Superior temporal gyrus (tissue), 1 donor: ENCODE results near the gene APBB2.
"Not testable (repeated sequence)": the region's sequence is repeated elsewhere in the genome, so short reads cannot be mapped to it uniquely, and the experiment has no call there.

Experiments used
- DNase-seq: peaks from one replicate; pipeline ENCODE4 v3.0.0-alpha.2; 2016; ENCODE audit errors: extremely low spot score

APBB2 gene

DNA sequence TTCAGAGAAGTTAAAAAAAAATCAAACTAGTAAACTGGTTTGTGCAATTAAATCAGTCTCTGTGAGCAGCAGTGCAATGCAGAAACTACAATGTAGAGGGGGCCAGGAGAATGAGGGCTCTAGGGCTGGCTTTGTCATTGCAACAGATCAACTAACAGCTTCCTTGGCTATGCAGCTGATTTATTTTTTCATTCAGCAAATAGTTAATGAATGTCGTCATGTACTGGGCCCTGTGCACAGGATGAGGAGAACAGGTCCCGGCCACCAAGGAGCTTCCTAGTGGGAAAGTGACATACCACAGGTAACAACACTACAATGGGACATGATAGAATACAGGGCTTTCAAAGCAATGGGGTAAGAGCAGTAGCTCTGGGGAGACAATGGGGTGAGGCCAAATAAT lies 274.5 kb downstream of the APBB2 start:
- no peak for DNase-seq

- DNase-seq = no peak
These were observed 276.0 kb downstream of the APBB2 start for GRCh38 chr4:40938337-40938736.

- no peak for DNase-seq
These were observed 277.1 kb downstream of the APBB2 start for GRCh38 chr4:40937140-40937725.

DNA sequence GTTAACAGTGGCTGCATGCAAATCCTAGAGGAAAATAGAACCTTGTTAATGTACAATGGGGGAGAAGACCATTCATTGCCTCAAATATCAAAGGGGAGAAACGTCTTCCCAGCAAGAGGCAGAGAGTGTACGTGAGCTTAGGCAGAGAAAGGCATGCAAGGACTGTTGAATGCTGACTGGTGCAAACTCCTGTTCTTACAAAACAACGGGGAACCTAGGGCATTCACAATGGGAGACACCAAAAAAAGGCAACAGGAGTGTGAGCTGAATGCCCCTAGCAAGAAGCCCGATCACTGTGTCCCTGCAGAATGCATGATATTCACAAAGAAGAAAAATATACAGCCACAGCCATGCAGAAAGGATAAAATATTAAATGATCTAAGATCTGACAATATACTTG lies 279.7 kb downstream of the APBB2 start:
- DNase-seq = no peak

DNA sequence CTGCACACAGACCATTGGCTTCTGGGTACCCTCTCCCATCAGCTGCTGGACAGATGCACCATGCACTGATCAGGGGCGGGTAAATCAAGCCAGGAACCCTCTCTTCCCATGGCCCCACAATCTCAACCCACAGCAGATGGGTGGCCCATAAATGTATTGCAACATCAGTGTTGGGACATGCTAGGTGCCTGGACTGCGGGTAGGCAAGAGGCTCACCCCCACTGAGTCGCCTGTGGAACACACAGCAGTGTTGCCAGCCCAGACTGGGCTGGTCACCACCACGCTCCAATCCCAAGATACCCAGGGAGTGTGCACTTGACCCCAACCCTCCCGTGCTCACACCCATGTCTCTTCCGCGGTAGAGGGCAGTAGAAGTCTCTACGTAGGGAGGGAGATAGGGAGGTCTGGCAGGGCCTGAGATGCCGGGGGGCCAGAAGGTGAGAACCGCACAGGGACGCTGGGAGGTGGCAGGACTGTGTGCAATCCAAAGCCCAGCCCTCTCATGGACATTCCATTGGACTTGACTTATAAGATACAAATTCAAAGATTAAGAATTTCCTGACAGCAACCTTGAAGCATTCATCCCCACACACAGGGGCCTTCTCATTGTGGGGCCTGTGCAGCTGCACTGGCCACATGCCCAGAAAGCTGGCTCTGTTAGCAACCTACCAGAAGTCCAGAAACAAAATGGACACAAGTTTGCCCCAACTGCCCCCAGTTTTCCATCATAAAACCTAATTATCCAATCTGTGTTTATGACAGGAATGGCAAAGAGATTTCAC lies 280.9 kb downstream of the APBB2 start:
- DNase-seq = peak; percentile 91

DNA sequence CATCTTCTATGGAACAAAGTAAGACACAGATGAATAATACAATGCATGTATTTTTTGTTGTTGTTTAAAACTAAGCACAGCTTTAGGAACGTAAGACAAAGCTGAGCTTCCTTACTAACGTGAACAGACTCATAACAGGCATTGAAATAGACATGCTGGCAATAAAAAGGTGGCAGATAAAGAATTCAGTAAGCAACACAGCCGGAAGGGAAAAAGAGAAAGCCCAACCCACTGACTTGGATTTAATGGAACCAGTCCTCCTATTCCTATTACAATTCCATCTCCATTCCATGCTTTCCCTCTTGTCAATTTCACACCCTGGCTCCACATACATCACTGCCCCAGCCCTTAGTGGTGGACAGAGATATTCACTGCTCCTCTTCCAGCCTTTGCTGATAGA lies 282.5 kb downstream of the APBB2 start:
- DNase-seq = no peak

DNA sequence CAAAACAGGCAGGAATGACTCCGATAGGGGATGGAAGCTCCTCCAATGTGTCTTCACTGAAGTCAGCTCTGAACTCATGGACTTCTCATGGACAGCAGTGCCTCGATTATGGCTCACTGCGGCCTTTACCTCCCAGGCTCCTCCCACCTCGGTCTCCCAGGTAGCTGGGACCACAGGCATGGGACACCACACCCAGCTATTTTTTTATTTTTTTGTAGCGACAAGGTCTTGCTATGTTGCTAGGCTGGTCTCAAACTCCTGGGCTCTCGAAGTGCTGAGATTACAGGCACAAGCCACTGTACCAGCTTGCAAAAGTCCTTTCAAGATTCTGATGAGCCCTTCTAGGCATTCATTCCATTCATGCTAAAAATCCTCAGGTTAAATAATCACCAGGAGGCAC lies 283.1 kb downstream of the APBB2 start:
- no peak for DNase-seq

GRCh38 chr4:40927074-40927473 lies 287.3 kb downstream of the APBB2 start:
- DNase-seq = no peak

DNA sequence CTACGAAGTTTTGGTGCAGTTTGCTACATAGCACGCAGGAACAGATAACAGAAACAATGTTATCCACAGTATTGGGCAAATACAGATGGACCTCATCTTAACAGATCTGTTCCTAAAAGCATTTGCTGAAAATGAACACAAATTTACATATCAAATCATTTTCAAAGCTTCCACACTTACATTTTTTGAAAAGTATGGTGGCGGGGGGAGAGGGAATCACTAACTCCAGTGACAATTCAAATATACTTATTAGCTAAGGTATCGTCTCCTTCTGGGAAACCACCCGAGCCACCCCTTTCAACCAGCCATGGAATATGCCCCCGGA lies 289.6 kb downstream of the APBB2 start:
- no peak for DNase-seq

GRCh38 chr4:40924096-40924792 lies 290.1 kb downstream of the APBB2 start:
- peak; percentile 65 for DNase-seq

- peak; percentile 83 for DNase-seq
These were observed 290.8 kb downstream of the APBB2 start for GRCh38 chr4:40923316-40924095.

DNA sequence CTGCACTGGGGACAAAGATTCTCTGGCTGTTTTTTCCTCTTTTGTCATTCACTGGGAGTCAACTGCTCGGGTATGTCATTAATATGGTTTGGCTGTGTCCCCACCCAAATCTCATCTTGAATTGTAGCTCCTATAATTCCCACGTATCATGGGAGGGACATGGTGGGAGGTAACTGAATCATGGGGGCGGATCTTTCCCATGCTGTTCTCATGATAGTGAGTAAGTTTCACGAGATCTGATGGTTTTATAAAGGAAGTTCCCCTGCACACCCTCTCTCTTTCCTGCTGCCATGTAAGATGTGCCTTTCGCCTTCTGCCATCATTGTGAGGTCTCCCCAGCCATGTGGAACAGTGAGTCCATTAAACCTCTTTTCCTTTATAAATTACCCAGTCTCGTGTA lies 294.4 kb downstream of the APBB2 start:
- not testable (repeated sequence) for DNase-seq

- peak; percentile 54 for DNase-seq
These were observed 296.0 kb downstream of the APBB2 start for GRCh38 chr4:40918330-40918729.

GRCh38 chr4:40916880-40917279 lies 297.5 kb downstream of the APBB2 start:
- no peak for DNase-seq

GRCh38 chr4:40916218-40916555 lies 298.2 kb downstream of the APBB2 start:
- peak; percentile 53 for DNase-seq

DNA sequence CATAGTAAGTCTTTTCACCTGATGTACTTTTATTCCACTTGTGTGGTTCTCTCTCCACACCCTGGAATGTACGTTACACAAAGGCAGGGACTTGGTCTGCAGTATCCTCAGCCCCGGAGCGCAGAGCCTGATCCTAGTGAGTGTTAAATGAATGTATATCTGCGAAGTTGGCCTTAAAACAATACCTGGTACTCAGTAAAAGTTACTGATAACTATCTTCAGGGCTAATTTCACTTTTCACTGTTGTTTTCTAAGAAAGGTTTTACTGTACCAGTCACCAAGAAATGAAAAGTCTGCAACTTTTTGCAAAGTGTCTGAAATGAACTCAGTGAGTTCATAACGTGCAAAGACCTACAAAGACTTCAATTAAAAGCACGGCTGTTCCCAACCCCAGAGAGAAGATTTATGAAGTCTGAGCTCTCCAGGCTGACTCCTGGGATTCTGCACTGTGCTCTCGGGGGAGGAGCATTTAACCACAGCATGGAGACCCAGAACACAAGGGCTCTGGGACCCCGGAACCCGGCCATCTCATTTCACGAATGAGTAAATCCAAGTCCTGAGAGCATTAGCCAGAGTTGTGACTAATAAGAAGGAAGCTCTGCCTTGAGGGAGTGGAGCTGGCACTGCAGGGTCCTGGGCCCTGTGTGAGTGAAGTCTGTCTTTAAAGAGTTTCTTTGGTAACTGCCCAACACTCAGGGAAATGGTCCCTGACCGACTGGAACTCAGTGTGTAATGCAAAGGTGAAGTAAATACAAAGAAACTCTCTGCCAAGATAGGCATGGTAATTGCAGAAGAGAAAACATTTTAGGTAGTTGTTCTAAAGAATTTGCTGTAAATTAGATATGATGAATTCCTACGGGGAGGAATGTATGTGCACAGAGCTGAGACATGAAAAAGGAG lies 298.8 kb downstream of the APBB2 start:
- DNase-seq = no peak

DNA sequence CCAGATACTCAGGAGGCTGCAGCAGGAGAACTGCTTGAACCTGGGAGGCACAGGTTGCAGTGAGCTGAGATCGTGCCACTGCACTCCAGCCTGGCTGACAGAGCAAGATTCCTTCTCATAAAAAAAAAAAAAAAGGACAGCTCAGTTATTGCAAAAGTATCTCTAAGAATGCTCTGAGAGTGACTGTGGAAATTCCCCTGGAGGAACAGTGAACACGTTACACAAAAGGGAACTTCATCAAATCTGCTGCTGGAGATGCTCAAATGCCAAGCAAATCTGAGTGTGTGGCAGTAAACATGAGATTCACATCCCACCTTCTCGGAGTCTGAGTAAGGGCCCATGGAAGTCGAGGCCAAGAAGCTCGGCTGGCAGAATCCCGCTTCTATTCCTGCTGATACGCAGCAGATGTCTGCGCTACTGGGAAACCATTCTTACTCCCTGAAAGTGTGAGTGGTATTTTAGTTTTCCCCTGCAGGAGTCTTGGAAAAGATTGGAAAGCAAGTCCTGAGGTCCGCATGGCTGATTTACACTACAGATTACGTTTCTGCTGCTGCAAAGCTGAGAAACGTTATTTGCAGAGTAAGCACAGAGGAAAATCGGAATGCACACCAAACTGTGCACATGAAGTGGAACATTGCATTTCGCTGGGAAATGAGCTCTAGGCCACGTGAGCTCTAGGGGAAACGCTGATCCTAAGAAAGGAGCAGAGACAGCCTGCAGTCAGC lies 301.7 kb downstream of the APBB2 start:
- DNase-seq = peak; percentile 55

DNA sequence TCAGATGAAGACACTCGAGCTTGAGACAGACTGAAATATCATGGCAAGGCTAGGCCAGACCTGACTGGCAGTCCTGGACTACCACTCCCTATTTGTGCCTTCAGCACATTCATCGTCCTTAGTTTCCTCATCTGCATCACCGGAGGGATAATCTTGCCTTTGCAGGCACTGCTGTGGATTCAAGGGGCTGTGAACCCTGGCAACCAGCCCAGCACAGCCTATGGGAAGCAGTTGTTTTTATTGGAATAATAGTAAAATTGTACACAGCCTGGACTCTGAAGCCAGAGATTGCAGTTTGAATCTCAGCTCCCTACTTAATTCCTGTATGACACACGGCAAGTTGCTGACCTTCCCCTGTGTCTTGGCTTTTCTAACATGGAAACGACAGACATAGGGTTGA lies 303.6 kb downstream of the APBB2 start:
- DNase-seq = no peak

DNA sequence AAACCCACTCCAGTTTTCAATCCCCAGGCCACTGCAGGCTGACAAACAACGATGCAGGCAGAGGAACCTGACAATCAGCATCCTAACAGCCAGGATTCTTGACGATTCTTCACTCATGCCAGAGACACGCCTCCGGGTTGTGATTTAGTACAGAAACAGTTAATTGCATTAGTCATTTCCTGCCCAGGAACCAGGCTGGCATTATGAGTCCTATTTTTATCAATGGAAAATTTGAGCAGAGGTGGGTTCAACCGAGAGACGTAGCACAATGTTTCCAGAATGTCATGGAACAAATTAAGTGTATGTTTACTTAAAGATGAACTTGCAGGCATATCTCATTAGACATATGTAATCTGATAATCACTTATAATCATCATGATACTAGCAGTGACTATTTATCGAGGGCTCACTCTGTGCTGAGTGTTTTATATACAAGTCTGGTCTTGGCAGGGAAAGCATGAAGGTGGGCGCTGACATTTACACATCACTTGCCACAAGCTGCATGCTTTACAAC lies 304.9 kb downstream of the APBB2 start:
- DNase-seq = no peak

DNA sequence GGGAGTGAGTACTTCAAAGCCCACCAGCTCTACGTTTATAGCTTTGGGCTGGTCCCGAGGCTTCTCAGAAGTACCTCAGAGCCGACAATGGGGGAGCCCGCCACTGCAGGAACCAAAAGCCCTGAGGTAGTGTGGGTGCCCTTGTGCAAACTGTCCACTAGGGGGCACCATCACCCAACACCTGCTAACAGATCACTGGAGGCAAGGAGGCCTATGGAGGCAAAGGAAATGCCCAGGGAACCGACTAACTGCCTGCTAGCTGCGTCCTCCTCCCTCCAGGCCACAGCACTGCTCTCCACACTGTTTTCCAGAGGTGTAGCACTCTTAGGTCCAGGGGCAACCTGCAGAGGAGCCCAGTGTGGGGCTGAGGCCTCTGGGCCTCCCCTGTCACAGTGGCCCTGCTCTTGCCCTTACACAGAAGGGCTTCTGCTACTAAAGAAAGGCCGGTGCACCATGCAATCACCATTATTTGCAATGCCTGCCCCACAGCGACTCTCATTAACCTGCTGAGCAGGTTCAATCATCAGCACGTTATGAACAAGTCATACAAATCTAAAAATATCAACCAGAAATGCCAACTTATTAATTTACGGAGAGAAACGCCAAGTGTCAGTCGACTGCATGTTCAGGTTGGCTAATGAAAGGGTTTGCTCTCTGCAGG lies 305.5 kb downstream of the APBB2 start:
- peak; percentile 77 for DNase-seq
